ENCODE measurements around the gene RNF220. TPM values are rescaled to one million over a fixed set of nuclear protein-coding genes. Genes with fewer than 3 reads are reported as not detected.

RNF220 gene
- total RNA-seq, 1 donor from 2014 or later = 89.5 TPM

GRCh38 chr1:44609412-44609767 is 204.3 kb downstream of the RNF220 start:
- Mint-ChIP-seq H3K4me1 (ENCODE audit: low read depth) (no peaks in the 10 kb centered on the region), H3K9me3 (no peaks in the 10 kb centered on the region), H3K27ac (no peak overlapping the region), H3K27me3 (ENCODE audit: low read depth) (no peaks in the 10 kb centered on the region), H3K36me3 (ENCODE audit: low read depth) (no peaks in the 10 kb centered on the region), H3K4me3 (ENCODE audit: low read depth) (no peak overlapping the region)
- intact Hi-C loops (cut with micrococcal nuclease) = no loop called here
- DNase-seq (ENCODE audit: low spot score) = no peak

GRCh38 chr1:44609768-44610526 is 204.9 kb downstream of the RNF220 start:
- no peak for DNase-seq (ENCODE audit: low spot score)
- no peaks in the 10 kb centered on the region for H3K9me3 Mint-ChIP-seq
- H3K27ac Mint-ChIP-seq = no peak overlapping the region
- H3K36me3 Mint-ChIP-seq (ENCODE audit: low read depth) = no peaks in the 10 kb centered on the region
- no peaks in the 10 kb centered on the region for H3K4me1 Mint-ChIP-seq (ENCODE audit: low read depth)
- H3K27me3 Mint-ChIP-seq (ENCODE audit: low read depth) = no peaks in the 10 kb centered on the region
- H3K4me3 Mint-ChIP-seq (ENCODE audit: low read depth) = no peak overlapping the region
- intact Hi-C loops (cut with micrococcal nuclease) = no loop called here

- H3K4me1 Mint-ChIP-seq (ENCODE audit: low read depth) = no peaks in the 10 kb centered on the region
These were observed 205.6 kb downstream of the RNF220 start for GRCh38 chr1:44610527-44611148.

GRCh38 chr1:44611419-44611818 is 206.4 kb downstream of the RNF220 start:
- no peak overlapping the region for H3K4me3 Mint-ChIP-seq (ENCODE audit: low read depth)
- no peaks in the 10 kb centered on the region for H3K27me3 Mint-ChIP-seq (ENCODE audit: low read depth)
- H3K9me3 Mint-ChIP-seq = no peaks in the 10 kb centered on the region
- no peak overlapping the region for H3K27ac Mint-ChIP-seq
- DNase-seq (ENCODE audit: low spot score) = no peak
- intact Hi-C loops (cut with micrococcal nuclease) = no loop called here
- no peaks in the 10 kb centered on the region for H3K36me3 Mint-ChIP-seq (ENCODE audit: low read depth)
- H3K4me1 Mint-ChIP-seq (ENCODE audit: low read depth) = no peaks in the 10 kb centered on the region

More at GRCh38 chr1:44610527-44611148, 205.6 kb downstream of the RNF220 start:
- no peak overlapping the region for H3K4me3 Mint-ChIP-seq (ENCODE audit: low read depth)
- H3K9me3 Mint-ChIP-seq = no peaks in the 10 kb centered on the region
- no peak overlapping the region for H3K27ac Mint-ChIP-seq
- H3K27me3 Mint-ChIP-seq (ENCODE audit: low read depth) = no peaks in the 10 kb centered on the region
- intact Hi-C loops (cut with micrococcal nuclease) = no loop called here
- H3K36me3 Mint-ChIP-seq (ENCODE audit: low read depth) = no peaks in the 10 kb centered on the region
- no peak for DNase-seq (ENCODE audit: low spot score)

- intact Hi-C loops (cut with micrococcal nuclease) = no loop called here
- Mint-ChIP-seq H3K4me1 (ENCODE audit: low read depth) (no peaks in the 10 kb centered on the region), H3K27me3 (ENCODE audit: low read depth) (no peaks in the 10 kb centered on the region)
These were observed 206.8 kb downstream of the RNF220 start for GRCh38 chr1:44611866-44612265.

GRCh38 chr1:44613941-44614340 is 208.9 kb downstream of the RNF220 start:
- no peak for DNase-seq (ENCODE audit: low spot score)
- Mint-ChIP-seq H3K4me3 (ENCODE audit: low read depth) (no peak overlapping the region), H3K9me3 (no peaks in the 10 kb centered on the region), H3K4me1 (ENCODE audit: low read depth) (no peaks in the 10 kb centered on the region), H3K27ac (no peak overlapping the region), H3K36me3 (ENCODE audit: low read depth) (no peaks in the 10 kb centered on the region), H3K27me3 (ENCODE audit: low read depth) (peaks cover 5% of the 10 kb centered on the region)
- intact Hi-C loops (cut with micrococcal nuclease) = no loop called here

More at GRCh38 chr1:44611866-44612265, 206.8 kb downstream of the RNF220 start:
- no peaks in the 10 kb centered on the region for H3K9me3 Mint-ChIP-seq
- H3K4me3 Mint-ChIP-seq (ENCODE audit: low read depth) = no peak overlapping the region
- no peak overlapping the region for H3K27ac Mint-ChIP-seq
- no peak for DNase-seq (ENCODE audit: low spot score)
- H3K36me3 Mint-ChIP-seq (ENCODE audit: low read depth) = no peaks in the 10 kb centered on the region

GRCh38 chr1:44616284-44616990 is 211.4 kb downstream of the RNF220 start:
- no peaks in the 10 kb centered on the region for H3K4me1 Mint-ChIP-seq (ENCODE audit: low read depth)
- peaks cover 5% of the 10 kb centered on the region for H3K27me3 Mint-ChIP-seq (ENCODE audit: low read depth)
- H3K4me3 Mint-ChIP-seq (ENCODE audit: low read depth) = no peak overlapping the region
- no peaks in the 10 kb centered on the region for H3K36me3 Mint-ChIP-seq (ENCODE audit: low read depth)
- intact Hi-C loops (cut with micrococcal nuclease) = no loop called here
- H3K27ac Mint-ChIP-seq = no peak overlapping the region
- DNase-seq (ENCODE audit: low spot score) = no peak
- no peaks in the 10 kb centered on the region for H3K9me3 Mint-ChIP-seq

GRCh38 chr1:44616991-44617702 is 212.1 kb downstream of the RNF220 start:
- intact Hi-C loops (cut with micrococcal nuclease) = no loop called here
- peaks cover 5% of the 10 kb centered on the region for H3K27me3 Mint-ChIP-seq (ENCODE audit: low read depth)
- no peaks in the 10 kb centered on the region for H3K36me3 Mint-ChIP-seq (ENCODE audit: low read depth)
- no peaks in the 10 kb centered on the region for H3K4me1 Mint-ChIP-seq (ENCODE audit: low read depth)
- no peak overlapping the region for H3K27ac Mint-ChIP-seq
- no peak overlapping the region for H3K4me3 Mint-ChIP-seq (ENCODE audit: low read depth)
- no peak for DNase-seq (ENCODE audit: low spot score)
- H3K9me3 Mint-ChIP-seq = no peaks in the 10 kb centered on the region

GRCh38 chr1:44617703-44618029 is 212.6 kb downstream of the RNF220 start:
- intact Hi-C loops (cut with micrococcal nuclease) = no loop called here
- DNase-seq (ENCODE audit: low spot score) = no peak
- Mint-ChIP-seq H3K4me1 (ENCODE audit: low read depth) (no peaks in the 10 kb centered on the region), H3K4me3 (ENCODE audit: low read depth) (no peak overlapping the region), H3K27ac (no peak overlapping the region), H3K9me3 (no peaks in the 10 kb centered on the region), H3K36me3 (ENCODE audit: low read depth) (no peaks in the 10 kb centered on the region), H3K27me3 (ENCODE audit: low read depth) (peaks cover 5% of the 10 kb centered on the region)

- DNase-seq (ENCODE audit: low spot score) = no peak
- no peaks in the 10 kb centered on the region for H3K36me3 Mint-ChIP-seq (ENCODE audit: low read depth)
- H3K27me3 Mint-ChIP-seq (ENCODE audit: low read depth) = peaks cover 5% of the 10 kb centered on the region
- H3K4me1 Mint-ChIP-seq (ENCODE audit: low read depth) = no peaks in the 10 kb centered on the region
- no peak overlapping the region for H3K27ac Mint-ChIP-seq
- no peak overlapping the region for H3K4me3 Mint-ChIP-seq (ENCODE audit: low read depth)
- H3K9me3 Mint-ChIP-seq = no peaks in the 10 kb centered on the region
- intact Hi-C loops (cut with micrococcal nuclease) = no loop called here
These were observed 214.3 kb downstream of the RNF220 start for GRCh38 chr1:44619261-44619900.

- Mint-ChIP-seq H3K36me3 (ENCODE audit: low read depth) (no peaks in the 10 kb centered on the region), H3K27ac (no peak overlapping the region)
These were observed 215.0 kb downstream of the RNF220 start for GRCh38 chr1:44620072-44620471.

GRCh38 chr1:44621841-44622286 is 216.8 kb downstream of the RNF220 start:
- Mint-ChIP-seq H3K9me3 (no peaks in the 10 kb centered on the region), H3K4me1 (ENCODE audit: low read depth) (no peaks in the 10 kb centered on the region), H3K4me3 (ENCODE audit: low read depth) (no peak overlapping the region)

More at GRCh38 chr1:44620072-44620471, 215.0 kb downstream of the RNF220 start:
- no peaks in the 10 kb centered on the region for H3K9me3 Mint-ChIP-seq
- no peak overlapping the region for H3K4me3 Mint-ChIP-seq (ENCODE audit: low read depth)
- H3K27me3 Mint-ChIP-seq (ENCODE audit: low read depth) = peaks cover 5% of the 10 kb centered on the region
- H3K4me1 Mint-ChIP-seq (ENCODE audit: low read depth) = no peaks in the 10 kb centered on the region
- DNase-seq (ENCODE audit: low spot score) = no peak
- intact Hi-C loops (cut with micrococcal nuclease) = no loop called here

More at GRCh38 chr1:44621841-44622286, 216.8 kb downstream of the RNF220 start:
- Mint-ChIP-seq H3K36me3 (ENCODE audit: low read depth) (no peaks in the 10 kb centered on the region), H3K27me3 (ENCODE audit: low read depth) (peaks cover 5% of the 10 kb centered on the region), H3K27ac (no peak overlapping the region)
- DNase-seq (ENCODE audit: low spot score) = no peak
- intact Hi-C loops (cut with micrococcal nuclease) = no loop called here
